Keratinocyte (primary cell): Measurements from ENCODE around the gene DAGLA. TPM values are rescaled to one million over a fixed set of nuclear protein-coding genes. Genes with fewer than 3 reads are reported as not detected.

Source experiments
- DNase-seq: peaks from one replicate; pipeline ENCODE4 v3.0.0-alpha.2; 2011; ENCODE audit warnings: low read depth, missing footprints, low spot score
- FAIRE-seq: peaks from 2 replicates; lab custom pipeline; 2011; peaks lifted over from hg19 to GRCh38; lab: Jason Lieb, UNC
- H2AFZ ChIP-seq: 2 replicates; pipeline ENCODE4 v1.6.0; 2012; ENCODE audit warnings: low read length, control low read depth, inconsistent platforms; ENCODE audit not compliant: control insufficient read depth
- H3K27ac ChIP-seq: 2 replicates; pipeline ENCODE4 v1.5.1; 2011; ENCODE audit warnings: low read length; ENCODE audit not compliant: control insufficient read depth, insufficient read depth
- H3K27me3 ChIP-seq: 3 replicates; pipeline ENCODE4 v1.6.0; 2011; ENCODE audit warnings: low read length; ENCODE audit not compliant: control insufficient read depth, insufficient read depth; ENCODE audit errors: extremely low read depth
- H3K36me3 ChIP-seq, 2 experiments: 2 replicates in 1 of 2; 3 replicates in 1 of 2; pipeline ENCODE4 v1.5.1; 2011; ENCODE audit warnings: low read length in 2 of 2, mild to moderate bottlenecking in 1 of 2; ENCODE audit not compliant: control insufficient read depth in 2 of 2, insufficient read depth in 2 of 2; ENCODE audit errors: extremely low read depth in 1 of 2
- H3K4me1 ChIP-seq: 3 replicates; pipeline ENCODE4 v1.5.1; 2011; ENCODE audit warnings: low read length; ENCODE audit not compliant: control insufficient read depth, insufficient read depth; ENCODE audit errors: extremely low read depth
- H3K4me2 ChIP-seq: 3 replicates; pipeline ENCODE4 v1.6.0; 2011; ENCODE audit warnings: low read depth, low read length; ENCODE audit not compliant: control insufficient read depth, insufficient read depth; ENCODE audit errors: extremely low read depth
- H3K4me3 ChIP-seq, 3 experiments: fragments of 200-600 bp in 1 of 3; sonication (generic) in 1 of 3; 2 replicates in 2 of 3; 3 replicates in 1 of 3; pipeline ENCODE4 v1.5.1; 2011 to 2016; ENCODE audit warnings: low read length in 3 of 3, mild to moderate bottlenecking in 3 of 3, control low read depth in 2 of 3, inconsistent platforms in 1 of 3, low read depth in 1 of 3, mixed read lengths in 1 of 3, mixed run types in 1 of 3, moderate library complexity in 1 of 3; ENCODE audit not compliant: control insufficient read depth in 2 of 3, insufficient read depth in 2 of 3; ENCODE audit errors: extremely low read depth in 1 of 3
- H3K79me2 ChIP-seq: 2 replicates; pipeline ENCODE4 v1.6.0; 2012; ENCODE audit warnings: low read length; ENCODE audit not compliant: control insufficient read depth, insufficient read depth
- H3K9ac ChIP-seq: 3 replicates; pipeline ENCODE4 v1.6.0; 2011; ENCODE audit warnings: low read length; ENCODE audit not compliant: control insufficient read depth, insufficient read depth; ENCODE audit errors: extremely low read depth
- H3K9me1 ChIP-seq: 3 replicates; pipeline ENCODE4 v1.6.0; 2011; ENCODE audit warnings: low read length; ENCODE audit not compliant: control insufficient read depth, insufficient read depth; ENCODE audit errors: extremely low read depth
- H3K9me3 ChIP-seq: 2 replicates; pipeline ENCODE4 v1.5.1; 2012; ENCODE audit warnings: low read depth, low read length; ENCODE audit not compliant: control insufficient read depth
- H4K20me1 ChIP-seq: 3 replicates; pipeline ENCODE4 v1.6.0; 2011; ENCODE audit warnings: low read length; ENCODE audit not compliant: control insufficient read depth, insufficient read depth; ENCODE audit errors: extremely low read depth
- CTCF ChIP-seq, 3 experiments: IDR thresholded peaks in 1 of 3; conservative IDR thresholded peaks in 1 of 3; optimal IDR thresholded peaks in 1 of 3; 2 replicates in 2 of 3; 3 replicates in 1 of 3; pipeline versions ENCODE3 to v1.5.1; 2011; ENCODE audit warnings: low read length in 3 of 3, mild to moderate bottlenecking in 3 of 3, moderate library complexity in 2 of 3, control low read depth in 1 of 3, inconsistent platforms in 1 of 3; ENCODE audit not compliant: insufficient read depth in 2 of 3; ENCODE audit errors: extremely low read depth in 1 of 3
- EZH2 ChIP-seq: IDR thresholded peaks from one replicate; pipeline ENCODE4 v1.6.1; 2012; ENCODE audit warnings: inconsistent platforms, mild to moderate bottlenecking, low read length, moderate library complexity
- dilution Hi-C: fragments of 300-500 bp; cut with MboI; formaldehyde crosslinking; loops from one replicate; pipeline ENCODE4 v1.7.0; 2020; ENCODE audit warnings: low sequenced_read_pairs; ENCODE audit not compliant: extremely low pct_ligation_motif_present
- polyA plus RNA-seq, 5 experiments: library from polyadenylated mRNA; depleted of rRNA in 3 of 5; stranded (reverse) in 3 of 5; stranded (forward) in 1 of 5; unstranded in 1 of 5; fragments of >200 nt; gene quantifications; 1 replicate in 1 of 5; 2 replicates in 3 of 5; 3 replicates in 1 of 5; pipeline versions ENCODE4 v1.2.1 to v1.2.3, GENCODE V29; 2011 to 2012; ENCODE audit warnings: missing spikeins in 2 of 5, low read depth in 1 of 5, low replicate concordance in 1 of 5

DAGLA gene
- polyA plus RNA-seq, 1 donor (not counting 4 experiments of a cell fraction or from before 2014, with no cell fraction given) = 0.03 TPM

GRCh38 chr11:61702701-61703312, 22.6 kb downstream of the DAGLA start:
- H3K36me3 ChIP-seq = no peaks in the 10 kb centered on the region
- no peaks in the 10 kb centered on the region for H3K9me1 ChIP-seq
- no peak overlapping the region for H3K4me2 ChIP-seq
- H2AFZ ChIP-seq = no peak overlapping the region
- no peak overlapping the region for H3K27ac ChIP-seq
- no peaks in the 10 kb centered on the region for H3K79me2 ChIP-seq
- TF ChIP-seq EZH2 (no peak), CTCF (optimal IDR thresholded peaks at IDR 0.05 in 1 of 3, IDR thresholded peaks at IDR 0.05 in 1 of 3, conservative IDR thresholded peaks at IDR 0.05 in 1 of 3; ENCODE audit: extremely low read depth in 1 of 3, insufficient read depth in 2 of 3, low read length in 3 of 3) (no peak)
- no peak for FAIRE-seq
- no peak overlapping the region for H3K4me3 ChIP-seq
- H3K9ac ChIP-seq = no peak overlapping the region
- peaks cover 51% of the 10 kb centered on the region for H3K27me3 ChIP-seq
- H3K4me1 ChIP-seq = peaks cover 18% of the 10 kb centered on the region
- no peak for DNase-seq
- no peaks in the 10 kb centered on the region for H3K9me3 ChIP-seq
- H4K20me1 ChIP-seq = peaks cover 8% of the 10 kb centered on the region
- dilution Hi-C loops = no loop called here

GRCh38 chr11:61704838-61705237, 24.6 kb downstream of the DAGLA start:
- dilution Hi-C loops = no loop called here
- FAIRE-seq (no peak), DNase-seq (no peak)
- no peaks in the 10 kb centered on the region for H3K79me2 ChIP-seq
- H3K36me3 ChIP-seq = no peaks in the 10 kb centered on the region
- no peaks in the 10 kb centered on the region for H3K9me3 ChIP-seq
- peaks cover 8% of the 10 kb centered on the region for H3K4me1 ChIP-seq
- no peaks in the 10 kb centered on the region for H3K9me1 ChIP-seq
- peaks cover 56% of the 10 kb centered on the region for H3K27me3 ChIP-seq
- H3K4me3 ChIP-seq = no peak overlapping the region
- H3K27ac ChIP-seq = no peak overlapping the region
- no peak overlapping the region for H2AFZ ChIP-seq
- peaks cover 8% of the 10 kb centered on the region for H4K20me1 ChIP-seq
- TF ChIP-seq CTCF (optimal IDR thresholded peaks at IDR 0.05 in 1 of 3, IDR thresholded peaks at IDR 0.05 in 1 of 3, conservative IDR thresholded peaks at IDR 0.05 in 1 of 3; ENCODE audit: extremely low read depth in 1 of 3, insufficient read depth in 2 of 3, low read length in 3 of 3) = no peak
- no peak for TF ChIP-seq EZH2
- H3K9ac ChIP-seq = no peak overlapping the region
- H3K4me2 ChIP-seq = no peak overlapping the region
